Stimulated activated CD8-positive, alpha-beta memory T cell treated with anti-CD3 and anti-CD28 coated beads, Interleukin-2, amount 100 ng/mL, for 1 hour (primary cell): ENCODE measurements around the gene PYGO1.
"Not testable (repeated sequence)": the region's sequence is repeated elsewhere in the genome, so short reads cannot be mapped to it uniquely, and the experiment has no call there.

ENCODE experiments used
- DNase-seq, 2 donors: peaks; one replicate each; pipeline ENCODE4 v3.0.0-alpha.2; 2020; ENCODE audit warnings: low read depth in 2 of 2

PYGO1 gene

DNA sequence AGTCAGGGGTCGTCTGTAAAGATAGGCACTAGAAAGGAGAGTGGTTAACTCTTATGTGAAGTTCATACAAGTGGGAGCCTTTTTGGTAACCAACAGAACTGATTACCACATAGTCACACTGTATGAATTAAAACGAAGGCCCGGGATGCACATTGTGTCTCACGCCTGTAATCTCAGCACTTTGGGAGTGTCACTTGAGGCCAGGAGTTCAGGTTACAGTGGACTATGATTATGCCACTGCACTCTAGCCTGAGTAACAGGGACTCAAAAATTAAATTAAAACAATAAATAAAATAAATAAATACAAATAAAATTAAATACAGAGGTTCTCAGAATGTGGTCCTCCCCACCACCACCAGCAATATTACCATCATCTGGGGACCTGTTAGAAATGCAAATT lies 80.6 kb downstream of the PYGO1 start:
- DNase-seq: no peak

DNA sequence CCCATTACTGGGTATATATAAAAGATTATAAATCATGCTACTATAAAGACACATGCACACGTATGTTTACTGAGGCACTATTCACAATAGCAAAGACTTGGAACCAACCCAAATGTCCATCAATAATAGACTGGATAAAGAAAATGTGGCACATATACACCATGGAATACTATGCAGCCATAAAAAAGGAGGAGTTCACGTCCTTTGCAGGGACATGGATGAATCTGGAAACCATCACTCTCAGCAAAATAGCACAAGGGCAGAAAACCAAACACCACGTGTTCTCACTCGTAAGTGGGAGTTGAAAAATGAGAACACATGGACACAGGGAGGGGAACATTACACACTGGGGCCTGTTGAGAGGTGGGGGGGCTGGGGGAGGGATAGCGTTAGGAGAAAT lies 82.7 kb downstream of the PYGO1 start:
- not testable (repeated sequence) for DNase-seq

- DNase-seq: no peak
These were observed 89.0 kb downstream of the PYGO1 start for GRCh38 chr15:55499151-55499550.

- peak; percentile 37 to 53 for DNase-seq
These were observed 89.8 kb downstream of the PYGO1 start for GRCh38 chr15:55498109-55498938.

GRCh38 chr15:55496716-55497115 lies 91.4 kb downstream of the PYGO1 start:
- DNase-seq: no peak

DNA sequence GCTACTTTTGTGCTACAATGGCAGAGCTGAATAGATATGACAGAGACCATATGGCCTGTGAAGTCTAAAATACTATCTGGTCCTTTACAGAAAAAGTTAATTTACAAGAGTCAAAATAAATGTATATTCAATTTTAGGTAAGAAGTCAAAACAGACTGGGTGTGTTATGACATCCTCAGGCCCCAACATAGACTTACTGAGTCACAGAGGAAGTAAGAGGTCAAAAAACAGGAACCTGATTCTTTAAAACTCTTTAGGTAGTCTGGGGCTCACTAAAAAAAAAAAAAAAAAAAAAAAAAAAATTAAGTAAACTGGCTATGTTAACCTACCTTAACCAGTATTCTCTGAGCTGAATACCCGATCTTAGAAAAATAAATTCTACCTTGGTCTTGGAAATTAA lies 93.2 kb downstream of the PYGO1 start:
- DNase-seq: no peak

- DNase-seq: not testable (repeated sequence)
These were observed 99.1 kb downstream of the PYGO1 start for GRCh38 chr15:55488952-55489600.
